ENCODE data around the gene MITF.

MITF gene

DNA sequence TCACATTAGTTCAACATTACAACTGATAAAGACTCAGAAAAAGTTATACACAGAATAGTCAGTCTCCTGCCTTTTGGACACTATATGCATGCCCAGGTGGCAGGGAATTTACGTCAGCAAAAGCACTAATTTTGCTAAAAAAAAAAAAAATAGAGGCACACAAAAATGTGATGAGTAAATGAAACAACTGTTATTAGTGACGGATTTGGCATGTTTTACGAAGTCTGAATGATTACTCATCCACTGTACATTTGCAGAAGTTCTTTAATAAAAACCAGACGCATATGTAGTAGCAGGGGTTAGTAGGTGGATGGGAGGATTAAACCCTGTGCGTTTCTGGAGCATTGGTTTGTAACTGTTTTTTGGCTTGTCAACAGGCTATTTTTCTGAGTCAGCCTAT lies 99.0 kb downstream of the MITF start:
- no peak for DNase-seq (ENCODE audit: low read depth in 2 of 2)

DNA sequence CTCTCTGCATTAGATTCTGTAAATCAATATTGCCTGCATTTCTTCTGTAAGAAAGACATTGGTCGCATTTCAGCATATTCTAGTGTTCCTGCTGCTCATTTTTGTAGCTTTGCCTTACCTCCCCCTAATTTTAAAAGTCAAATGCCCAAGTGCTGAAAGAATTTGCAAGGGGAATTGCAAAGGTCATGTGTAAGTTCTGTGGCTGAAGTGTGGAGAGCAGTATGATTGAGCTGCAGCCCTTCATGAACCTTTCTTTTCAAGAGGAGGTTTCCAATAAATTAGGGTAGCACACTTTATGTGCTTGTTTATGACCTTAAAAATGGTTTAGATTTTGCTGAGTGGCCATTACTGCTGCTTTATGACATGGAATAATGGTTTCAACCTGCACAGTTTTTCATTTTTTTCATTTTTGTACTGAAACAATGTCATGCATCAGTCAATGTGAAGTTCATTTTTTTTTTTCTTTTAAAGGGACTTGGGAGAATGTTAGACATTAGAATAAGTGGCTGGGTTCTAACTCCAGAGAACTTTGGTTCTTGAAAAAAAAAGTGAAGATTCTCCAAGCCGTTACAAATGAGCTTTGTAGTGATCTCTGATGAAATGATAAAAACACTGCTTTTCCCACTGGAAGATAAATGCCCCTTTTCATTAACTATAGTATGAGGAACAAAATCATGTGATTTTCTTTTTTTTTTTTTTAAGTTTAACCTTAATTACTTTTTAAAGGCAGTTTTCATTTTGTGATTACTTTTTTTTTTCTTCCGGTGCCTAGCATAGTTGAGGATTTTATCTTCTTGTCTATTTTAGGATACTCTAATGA lies 99.6 kb downstream of the MITF start:
- no peak for DNase-seq (ENCODE audit: low read depth in 2 of 2)

DNA sequence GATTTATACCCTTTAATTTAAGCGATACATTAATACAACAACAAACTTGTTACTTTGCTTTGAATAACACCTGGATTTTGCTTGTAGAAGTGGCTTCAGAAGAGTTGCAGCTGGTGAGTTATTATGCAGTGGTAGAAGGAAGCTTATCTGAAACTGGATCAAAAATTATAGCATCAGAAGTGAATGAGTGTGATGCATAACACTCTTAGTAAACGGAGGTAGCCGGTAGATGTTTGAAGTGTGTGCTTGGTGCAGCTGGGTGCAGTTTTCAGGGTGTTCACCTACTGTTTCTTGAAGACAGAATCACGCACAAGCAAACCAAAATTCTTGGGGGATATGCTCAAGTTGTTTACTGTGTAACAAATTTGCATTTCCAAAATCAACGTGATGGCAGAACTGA lies 103.1 kb downstream of the MITF start:
- no peak for DNase-seq (ENCODE audit: low read depth in 2 of 2)

DNA sequence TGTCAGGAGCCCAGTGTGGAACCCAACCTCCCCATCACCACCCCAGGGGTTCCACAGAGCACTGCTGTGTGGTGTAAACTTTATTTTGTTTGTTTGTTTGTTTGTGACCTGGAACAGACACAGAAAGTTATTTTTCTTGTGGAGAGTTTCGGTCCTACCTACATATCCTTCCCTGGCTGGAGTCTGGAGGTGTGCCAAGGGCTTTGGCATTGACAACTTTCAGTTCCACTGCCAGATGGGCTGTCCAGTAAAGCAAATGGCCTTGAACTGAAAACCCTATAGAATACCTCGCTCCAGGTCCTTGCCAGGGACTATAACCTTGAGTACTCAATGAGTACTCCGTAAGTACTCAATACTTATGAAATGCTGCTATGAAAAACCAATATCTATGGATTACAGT lies 103.5 kb downstream of the MITF start:
- no peak for DNase-seq (ENCODE audit: low read depth in 2 of 2)

DNA sequence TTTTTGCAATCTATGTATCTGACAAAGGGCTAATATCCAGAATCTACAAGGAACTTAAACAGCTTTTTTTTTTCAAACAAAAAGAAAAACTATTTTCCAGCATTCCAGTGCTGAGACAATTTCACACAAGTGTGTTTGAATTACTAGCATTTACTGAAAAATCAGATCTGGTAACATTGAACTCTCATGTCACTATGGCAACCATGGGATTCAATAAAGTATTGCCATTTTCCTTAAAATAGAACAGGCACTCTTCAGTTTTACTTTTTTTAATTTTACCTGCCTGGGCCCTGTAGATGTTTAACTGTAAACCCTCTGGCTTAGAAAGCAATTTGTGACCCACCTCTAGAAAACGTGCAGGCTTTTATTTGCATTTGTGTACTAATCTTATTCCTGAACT lies 105.4 kb downstream of the MITF start:
- DNase-seq (ENCODE audit: low read depth in 2 of 2): no peak

DNA sequence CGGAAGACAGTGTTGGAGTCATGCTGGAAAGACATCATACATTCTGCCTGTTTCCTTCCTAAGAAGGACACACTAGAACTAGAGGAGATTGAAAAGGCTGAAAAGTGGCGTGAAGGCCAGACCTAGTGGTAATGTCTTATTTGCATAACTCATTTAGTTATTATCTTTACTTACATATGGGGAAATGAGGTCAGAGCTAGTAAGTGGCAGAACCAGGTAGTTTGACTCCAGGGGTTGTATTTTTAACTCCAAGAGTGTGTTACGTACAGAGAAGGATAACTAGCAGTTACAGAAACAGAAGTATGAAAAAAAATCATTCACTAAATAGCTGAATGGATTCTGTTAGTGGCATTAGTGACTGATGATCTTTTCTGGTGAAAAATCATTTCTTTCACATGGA lies 108.0 kb downstream of the MITF start:
- DNase-seq (ENCODE audit: low read depth in 2 of 2): no peak

DNA sequence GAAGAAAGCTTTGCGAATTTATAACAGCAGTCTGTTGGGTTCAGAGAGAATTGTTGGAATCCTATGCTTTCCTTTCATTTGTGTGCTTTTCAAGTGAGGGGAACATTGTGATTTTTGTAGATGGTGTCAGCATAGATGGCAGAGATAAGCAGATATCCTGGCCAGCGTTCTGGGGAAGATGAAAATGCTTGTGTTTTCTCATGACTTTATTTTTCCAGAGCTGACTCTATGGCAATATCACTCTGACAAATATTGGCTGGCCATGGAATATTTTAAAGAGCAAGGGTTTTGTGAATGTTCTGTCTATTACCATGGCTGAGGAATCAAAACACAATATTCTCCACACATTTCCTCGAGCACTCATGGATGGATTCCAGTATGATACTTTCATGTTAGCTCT lies 108.8 kb downstream of the MITF start:
- DNase-seq (ENCODE audit: low read depth in 2 of 2): no peak

DNA sequence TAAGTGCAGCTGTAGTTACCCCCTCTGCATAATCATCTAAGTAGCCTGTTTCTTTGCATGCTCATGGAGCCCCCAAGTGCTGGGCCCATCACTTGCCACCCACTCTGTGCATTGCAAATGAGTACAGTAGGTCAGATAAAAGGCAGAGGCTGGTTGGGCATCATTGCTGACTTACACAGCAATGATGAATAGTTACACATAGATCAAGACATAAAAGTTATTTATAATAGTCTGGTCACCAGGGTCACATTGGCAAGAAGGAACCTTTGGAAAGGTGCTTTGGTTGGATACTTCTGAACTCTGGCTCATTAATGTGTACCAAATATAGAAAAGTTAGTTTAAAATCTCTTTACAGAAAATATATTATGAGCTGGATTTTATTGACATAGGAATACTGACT lies 111.6 kb downstream of the MITF start:
- no peak for DNase-seq (ENCODE audit: low read depth in 2 of 2)

DNA sequence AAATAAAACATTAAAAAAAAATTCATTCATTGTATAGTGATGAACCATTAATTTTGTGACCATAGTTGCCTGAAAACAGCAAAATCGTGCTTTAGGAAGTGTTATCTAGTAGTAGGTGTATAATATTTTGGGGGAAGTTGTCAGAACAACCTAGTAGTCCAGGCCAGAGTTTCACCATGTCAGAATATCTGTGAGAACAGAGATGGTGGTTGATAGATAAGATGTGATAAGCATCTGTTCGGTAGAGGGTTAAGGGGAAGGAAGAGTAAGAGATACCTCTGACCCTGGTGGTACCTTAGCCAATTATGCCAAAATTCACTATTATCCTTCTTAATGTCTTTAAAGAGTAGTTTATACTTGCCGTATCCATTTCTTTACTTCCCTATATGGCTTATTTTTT lies 113.8 kb downstream of the MITF start:
- no peak for DNase-seq (ENCODE audit: low read depth in 2 of 2)

DNA sequence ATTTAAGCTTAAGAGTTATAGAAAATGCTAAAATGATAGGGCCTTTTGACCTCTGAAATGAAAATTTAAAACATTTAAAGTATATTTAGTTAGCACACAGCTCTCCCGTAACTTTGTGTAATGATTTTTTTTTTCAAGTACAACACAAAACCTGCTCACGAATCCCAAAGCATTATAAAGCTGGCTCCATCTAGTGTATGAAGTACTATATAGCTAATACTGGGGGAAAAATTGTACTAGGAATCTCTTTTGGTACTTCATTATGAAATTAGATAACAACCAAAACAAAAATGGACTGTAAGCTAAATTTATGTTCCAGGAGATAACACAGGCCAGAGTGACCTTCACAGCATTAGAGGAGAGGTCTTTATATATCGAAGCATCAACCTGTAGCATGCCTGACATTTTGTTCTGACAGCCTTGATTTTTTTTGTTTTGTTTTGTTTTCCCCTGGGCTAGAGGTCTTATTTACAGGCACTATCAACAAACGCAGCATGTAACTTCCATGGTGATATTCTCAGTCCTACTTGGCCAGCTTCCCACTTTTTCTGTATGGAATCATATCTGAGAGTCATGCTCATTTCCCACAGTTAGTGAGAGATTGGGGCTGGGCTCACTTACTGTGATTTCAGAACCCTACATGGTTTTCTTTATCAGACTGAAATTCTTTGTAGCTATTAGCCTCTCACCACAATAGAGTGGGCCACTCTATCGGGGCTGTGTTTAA lies 116.3 kb downstream of the MITF start:
- DNase-seq (ENCODE audit: low read depth in 2 of 2): no peak

DNA sequence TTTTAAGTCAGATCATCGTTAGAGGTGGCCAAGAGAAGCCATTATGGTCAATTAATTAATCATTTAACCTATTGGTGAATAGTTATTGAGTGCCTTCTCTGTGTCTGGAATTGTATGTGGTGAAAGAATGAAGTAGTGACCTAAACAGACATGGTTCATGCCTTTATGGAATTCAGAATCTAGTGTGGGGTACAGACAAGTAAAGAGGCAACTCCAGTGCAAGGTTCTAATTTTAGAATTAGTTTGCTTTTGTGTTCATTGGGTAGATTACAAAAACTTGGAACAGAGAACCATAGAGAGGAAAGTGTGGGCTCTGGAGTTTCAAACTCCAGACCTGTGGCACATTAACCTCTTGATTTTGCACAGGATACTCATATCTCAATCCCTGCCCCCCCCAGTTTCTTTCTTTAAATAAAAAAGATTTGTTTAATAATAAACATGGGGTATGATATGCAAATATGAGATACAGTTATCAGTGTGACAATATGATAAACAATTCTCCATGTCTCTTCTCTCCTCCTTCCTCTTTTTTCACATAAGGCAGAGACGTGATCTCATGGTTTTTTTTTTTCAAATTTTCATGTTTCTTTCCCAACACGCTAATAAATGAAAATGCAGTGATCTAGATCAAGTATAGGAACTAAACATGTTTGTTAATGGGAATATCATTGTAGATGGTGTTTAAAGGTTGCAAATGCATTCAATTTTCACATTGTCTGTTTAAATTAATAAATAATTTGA lies 117.9 kb downstream of the MITF start:
- DNase-seq (ENCODE audit: low read depth in 2 of 2): no peak

DNA sequence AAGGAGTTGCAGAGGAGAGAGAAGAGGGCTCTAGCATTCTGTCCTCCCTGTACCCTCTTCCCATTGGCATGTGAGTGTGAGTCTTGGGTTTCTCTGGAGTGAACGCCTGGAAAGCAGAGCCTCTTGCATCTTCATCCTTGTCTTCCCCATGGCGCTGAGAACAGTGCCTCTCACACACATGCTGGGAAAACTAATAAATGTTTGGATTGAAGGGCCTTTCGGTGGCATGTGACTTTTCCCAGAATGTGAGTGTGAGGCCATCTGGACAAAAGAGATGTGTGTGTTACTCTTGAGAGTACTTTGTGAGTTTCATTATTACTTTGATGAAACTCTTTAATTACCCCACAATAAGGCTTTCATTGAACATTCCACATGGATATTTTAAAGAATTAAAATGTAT lies 122.3 kb downstream of the MITF start:
- DNase-seq (ENCODE audit: low read depth in 2 of 2): no peak

DNA sequence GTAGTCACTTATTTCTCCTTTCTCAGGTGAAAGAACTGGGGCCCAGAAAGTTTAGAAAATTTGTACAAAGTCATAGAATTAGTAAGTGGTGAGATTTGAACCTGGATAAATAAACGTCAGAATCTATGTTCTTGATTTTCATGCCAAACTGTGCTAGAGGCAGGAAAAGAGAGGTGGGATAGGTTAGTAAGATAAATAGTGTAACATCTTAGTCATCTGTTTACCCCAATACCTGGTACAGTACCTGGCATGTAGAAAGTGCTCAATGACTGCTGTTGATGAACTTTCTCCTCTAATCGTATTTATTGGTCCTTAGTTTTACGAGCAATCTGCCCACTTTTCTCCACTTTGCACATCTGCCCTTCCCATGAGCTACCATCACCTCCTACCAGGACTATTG lies 124.9 kb downstream of the MITF start:
- no peak for DNase-seq (ENCODE audit: low read depth in 2 of 2)

DNA sequence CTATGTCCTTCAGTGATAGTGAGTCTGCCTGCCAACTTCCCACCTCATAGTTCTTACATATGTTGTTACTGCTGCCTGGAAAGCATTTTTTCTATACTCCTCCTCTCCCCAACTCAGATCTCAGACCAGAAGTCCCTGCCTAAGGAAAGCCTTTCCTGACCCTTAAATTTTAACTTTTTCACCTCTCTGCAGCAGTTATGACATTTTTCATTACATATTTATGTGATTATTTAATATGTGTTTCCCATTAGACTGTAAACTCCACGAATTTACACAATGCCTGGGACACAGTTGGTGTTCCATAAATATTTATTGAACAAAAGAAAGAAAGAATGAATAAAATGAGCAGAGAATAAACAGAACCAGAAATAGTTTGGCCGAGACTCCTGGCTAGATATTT lies 125.5 kb downstream of the MITF start:
- no peak for DNase-seq (ENCODE audit: low read depth in 2 of 2)

DNA sequence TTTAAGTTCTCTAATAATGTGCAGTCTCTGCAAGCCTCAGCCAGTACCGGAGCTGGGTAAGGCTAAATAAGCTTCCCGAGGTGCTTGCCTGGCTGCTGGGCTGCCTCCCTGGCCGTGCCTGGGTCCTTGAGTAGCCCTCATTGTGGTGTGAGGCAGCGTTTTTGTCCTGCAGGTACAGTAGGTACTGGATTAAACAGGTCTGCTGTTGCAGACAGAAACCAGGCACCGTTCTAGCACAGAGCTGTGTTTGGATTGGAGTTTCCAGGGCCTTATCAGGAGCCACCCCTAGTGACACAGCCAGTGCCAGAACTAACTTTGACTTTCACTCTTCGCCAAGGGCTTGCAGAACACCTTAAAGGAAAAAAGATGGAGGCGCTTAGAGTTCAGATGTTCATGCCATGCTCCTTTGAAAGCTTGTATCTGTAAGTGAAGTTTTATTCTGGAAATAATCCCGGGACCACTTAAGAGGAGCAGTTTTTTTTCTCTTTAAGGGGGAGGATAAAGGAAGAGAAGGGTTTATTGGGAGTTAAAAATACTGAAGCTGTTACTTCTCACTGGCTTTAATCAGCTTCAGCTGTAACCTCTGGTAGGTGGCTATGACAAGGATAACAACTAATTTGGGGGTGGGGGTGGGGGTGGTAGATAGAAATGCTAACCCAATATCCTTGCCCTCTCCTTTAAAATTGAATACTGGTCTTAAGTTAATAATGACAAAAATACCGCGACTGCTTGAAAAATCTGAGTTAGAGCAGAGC lies 126.8 kb downstream of the MITF start:
- no peak for DNase-seq (ENCODE audit: low read depth in 2 of 2)

DNA sequence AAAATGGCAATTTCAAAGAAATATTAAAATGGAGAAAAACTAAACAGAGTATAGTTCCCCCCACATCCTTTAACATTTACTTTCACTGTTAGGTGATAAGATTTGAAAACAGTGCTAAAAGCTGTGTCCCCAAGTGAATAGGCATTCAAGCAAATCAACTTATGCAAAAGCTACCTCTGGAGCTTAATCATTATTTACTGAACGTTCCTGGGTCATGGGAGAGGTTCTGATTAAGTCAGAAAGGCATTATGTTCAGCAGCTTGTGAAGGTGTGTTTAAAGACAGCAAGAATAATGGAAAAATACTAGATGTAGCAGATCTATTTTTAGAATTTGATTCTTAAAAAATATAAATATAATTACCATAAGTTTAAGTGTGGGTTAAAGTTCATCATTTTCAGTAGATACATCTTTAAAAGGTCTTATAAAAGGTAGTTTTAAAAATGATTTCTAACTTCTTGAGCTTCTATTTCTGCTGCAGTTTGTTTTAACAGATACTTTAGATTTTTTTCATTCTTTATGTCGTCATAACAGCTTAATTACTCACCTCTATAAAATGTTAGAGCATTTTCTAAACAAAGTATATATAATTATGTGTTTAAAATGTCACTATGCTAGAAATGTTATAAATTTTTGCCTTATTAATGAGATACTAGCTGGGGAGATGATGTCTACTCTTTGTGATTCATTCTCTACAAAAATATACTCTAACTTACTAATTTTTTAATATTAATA lies 127.9 kb downstream of the MITF start:
- no peak for DNase-seq (ENCODE audit: low read depth in 2 of 2)

DNA sequence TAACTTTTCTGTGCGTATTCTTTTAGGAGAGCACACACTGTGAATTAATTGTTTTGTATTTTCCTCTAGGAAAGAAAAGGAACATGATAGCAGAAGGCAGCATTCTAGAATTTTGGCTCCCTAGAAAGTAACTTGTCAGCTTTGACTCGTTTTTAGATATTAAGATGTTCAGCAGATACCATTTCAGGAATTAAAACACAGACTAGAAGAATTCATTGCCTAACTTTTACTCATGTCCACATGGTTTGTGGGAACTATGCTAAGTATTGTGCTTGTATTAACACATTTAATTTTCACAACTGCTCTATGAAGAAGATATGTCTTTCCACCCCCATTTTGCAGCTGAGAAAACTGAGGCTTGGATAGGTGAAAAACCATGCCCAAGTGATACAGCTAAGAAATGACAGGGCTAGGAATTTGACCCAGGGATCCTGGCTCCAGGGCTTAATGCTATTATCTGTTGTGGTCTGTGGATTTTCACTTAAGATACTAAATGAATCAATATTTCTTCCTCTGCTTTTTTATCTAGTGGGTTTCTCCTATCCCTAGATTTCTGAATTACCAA lies 128.8 kb downstream of the MITF start:
- no peak for DNase-seq (ENCODE audit: low read depth in 2 of 2)

DNA sequence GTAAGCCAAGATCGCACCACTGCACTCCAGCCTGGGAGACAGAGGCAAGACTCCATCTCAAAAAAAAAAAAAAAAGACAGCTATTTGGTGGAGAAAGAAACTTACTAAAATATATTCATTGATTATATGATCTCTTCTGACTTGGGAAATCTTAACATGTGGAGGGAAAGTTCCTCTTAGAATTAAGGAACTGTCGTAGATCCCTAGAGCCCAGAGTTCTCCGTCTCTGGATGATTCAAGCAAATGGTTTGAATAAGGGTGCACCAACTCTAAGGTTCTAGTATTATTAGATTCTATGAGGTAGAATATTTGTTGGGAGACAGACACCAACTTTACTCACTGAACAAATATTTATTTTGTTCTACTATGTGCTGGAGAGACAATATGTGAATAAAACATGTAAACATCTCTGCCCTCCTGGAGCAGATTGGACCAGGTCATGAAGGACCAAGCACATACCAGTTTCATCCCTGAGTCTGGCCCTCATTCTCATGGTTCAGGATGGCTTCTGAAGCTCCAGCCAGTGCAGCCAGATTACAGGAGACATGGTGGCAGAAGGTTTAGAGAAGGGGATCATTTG lies 129.7 kb downstream of the MITF start:
- no peak for DNase-seq (ENCODE audit: low read depth in 2 of 2)

DNA sequence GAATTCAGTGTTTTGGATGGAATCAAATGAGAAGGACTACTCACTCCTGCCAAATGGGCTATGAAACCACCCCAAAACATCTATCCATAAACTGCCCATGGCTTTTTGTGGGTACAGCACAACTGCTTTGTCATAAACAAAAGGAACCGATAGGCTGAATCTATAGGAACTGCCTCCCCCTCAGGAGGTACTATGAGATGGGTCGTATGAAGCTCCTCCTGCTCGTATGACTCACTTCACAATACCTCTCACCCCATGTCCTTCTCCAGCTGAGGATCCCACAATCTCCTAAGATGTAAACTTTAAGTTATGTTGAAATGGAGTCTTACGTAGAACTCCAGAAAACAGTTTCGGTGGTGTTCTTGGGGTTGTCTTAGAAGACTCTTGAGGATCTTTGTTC lies 130.4 kb downstream of the MITF start:
- DNase-seq (ENCODE audit: low read depth in 2 of 2): no peak

DNA sequence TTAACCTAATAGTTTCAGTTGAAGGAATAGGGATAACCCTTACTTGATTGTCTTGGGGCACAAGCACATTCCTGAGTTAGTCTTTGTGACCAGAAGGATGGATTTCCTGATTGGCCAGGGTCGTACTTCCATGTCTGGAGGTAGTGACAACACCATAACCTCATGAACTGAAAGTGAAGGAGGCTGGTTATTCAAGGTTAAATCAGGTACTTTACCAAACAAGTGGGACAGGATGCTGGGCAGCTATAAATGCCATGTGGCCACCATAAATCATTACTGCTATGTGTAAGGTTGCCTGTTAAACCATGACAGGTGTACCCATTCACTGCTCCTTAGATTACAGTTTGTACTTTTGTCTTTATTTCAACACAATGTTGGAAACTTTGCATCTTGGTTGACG lies 132.0 kb downstream of the MITF start:
- no peak for DNase-seq (ENCODE audit: low read depth in 2 of 2)

DNA sequence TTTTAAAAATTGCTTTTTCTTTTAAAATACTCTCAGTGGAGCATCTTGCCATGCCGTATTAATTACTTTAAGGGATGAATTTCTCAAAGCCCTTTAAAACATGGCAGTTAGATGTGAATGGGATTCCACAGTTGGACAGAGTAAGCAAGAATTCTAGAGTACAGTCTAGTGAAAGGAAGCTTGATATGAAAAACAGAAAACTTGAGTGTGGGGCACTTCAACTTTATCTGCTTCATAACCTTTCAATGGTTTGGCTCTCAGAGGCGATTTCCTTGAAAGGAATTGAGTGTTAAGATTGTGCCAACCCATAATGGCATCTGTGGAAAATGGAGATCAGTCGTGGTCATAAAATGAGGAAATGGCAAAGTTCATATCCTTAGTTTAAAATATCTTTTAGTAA lies 132.6 kb downstream of the MITF start:
- no peak for DNase-seq (ENCODE audit: low read depth in 2 of 2)
